Lower leg skin (tissue), 4 donors: ENCODE results near the gene ABCG2. TPM values are rescaled to one million over a fixed set of nuclear protein-coding genes. Genes with fewer than 3 reads are reported as not detected.
"Not testable (repeated sequence)": the region's sequence is repeated elsewhere in the genome, so short reads cannot be mapped to it uniquely, and the experiment has no call there.

Experiments used
- DNase-seq, 2 donors: peaks; one replicate each; pipeline ENCODE4 v3.0.0-alpha.2; 2019; ENCODE audit warnings: low spot score in 2 of 2
- H3K4me3 ChIP-seq: fragments of 200-600 bp; sonication (generic); 2 replicates; pipeline ENCODE4 v1.5.1; 2017; ENCODE audit warnings: mild to moderate bottlenecking, low read depth; ENCODE audit not compliant: poor library complexity, severe bottlenecking
- POLR2A ChIP-seq, 2 donors: fragments of 450-650 bp; IDR thresholded peaks; one replicate each; pipeline ENCODE4 v1.6.1; 2016 to 2017; ENCODE audit warnings: antibody characterized with exemption in 2 of 2, mild to moderate bottlenecking in 1 of 2, moderate library complexity in 1 of 2
- WGBS, 2 donors: methylation state at CpG; one replicate each; pipeline ENCODE4 v1.1.5; 2018; 5-methylcytosine and 5-hydroxymethylcytosine counted together
- intact Hi-C: fragments of 100-400 bp; cut with DNase I; formaldehyde crosslinking; loops from one replicate; pipeline ENCODE4 v1.15.0; 2023; ENCODE audit warnings: low total_unique reads
- total RNA-seq, 4 donors: library from RNA; depleted of rRNA; stranded (reverse); fragments of >200 nt; gene quantifications; one replicate each; pipeline ENCODE4 v1.1.0, GENCODE V29; 2016
- TF ChIP-seq, protein P1 (sequence below), 3 donors: fragments of 450-650 bp; IDR thresholded peaks; one replicate each; pipeline ENCODE4 v1.5.1; 2016; ENCODE audit warnings: antibody characterized with exemption in 3 of 3, mild to moderate bottlenecking in 3 of 3, moderate library complexity in 2 of 3

ABCG2 gene
- total RNA-seq, 4 donors from 2014 or later, result 0.38 to 3.6 (median 1.3) TPM

- 90% methylated on average over 9 of the region's 9 CpGs for WGBS, 2 donors
- intact Hi-C loops, result no loop called here
- TF ChIP-seq, protein P1, sequence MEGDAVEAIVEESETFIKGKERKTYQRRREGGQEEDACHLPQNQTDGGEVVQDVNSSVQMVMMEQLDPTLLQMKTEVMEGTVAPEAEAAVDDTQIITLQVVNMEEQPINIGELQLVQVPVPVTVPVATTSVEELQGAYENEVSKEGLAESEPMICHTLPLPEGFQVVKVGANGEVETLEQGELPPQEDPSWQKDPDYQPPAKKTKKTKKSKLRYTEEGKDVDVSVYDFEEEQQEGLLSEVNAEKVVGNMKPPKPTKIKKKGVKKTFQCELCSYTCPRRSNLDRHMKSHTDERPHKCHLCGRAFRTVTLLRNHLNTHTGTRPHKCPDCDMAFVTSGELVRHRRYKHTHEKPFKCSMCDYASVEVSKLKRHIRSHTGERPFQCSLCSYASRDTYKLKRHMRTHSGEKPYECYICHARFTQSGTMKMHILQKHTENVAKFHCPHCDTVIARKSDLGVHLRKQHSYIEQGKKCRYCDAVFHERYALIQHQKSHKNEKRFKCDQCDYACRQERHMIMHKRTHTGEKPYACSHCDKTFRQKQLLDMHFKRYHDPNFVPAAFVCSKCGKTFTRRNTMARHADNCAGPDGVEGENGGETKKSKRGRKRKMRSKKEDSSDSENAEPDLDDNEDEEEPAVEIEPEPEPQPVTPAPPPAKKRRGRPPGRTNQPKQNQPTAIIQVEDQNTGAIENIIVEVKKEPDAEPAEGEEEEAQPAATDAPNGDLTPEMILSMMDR (IDR thresholded peaks at IDR 0.05), result no peak
- TF ChIP-seq POLR2A (IDR thresholded peaks at IDR 0.05), result no peak
- H3K4me3 ChIP-seq, result no peak overlapping the region
- DNase-seq, result no peak
Measured at GRCh38 chr4:88130544-88131305, 27.7 kb downstream of the ABCG2 start.

DNA sequence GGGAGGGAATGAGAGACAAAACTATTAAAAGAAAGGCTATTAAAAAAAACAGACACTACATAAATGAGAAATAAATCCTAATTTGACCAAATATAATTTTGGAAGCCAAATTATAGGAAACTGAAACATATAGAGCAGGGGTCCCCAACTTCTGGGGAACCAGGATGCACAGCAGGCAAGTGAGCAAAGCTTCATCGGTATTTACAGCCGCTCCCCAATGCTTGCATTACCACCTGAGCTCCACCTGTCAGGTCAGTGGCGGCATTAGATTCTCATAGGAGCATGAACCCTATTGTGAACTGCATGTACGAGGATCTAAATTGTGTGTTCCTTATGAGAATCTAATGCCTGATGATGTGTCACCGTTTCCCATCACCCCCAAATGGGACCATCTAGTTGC, 28.4 kb downstream of the ABCG2 start:
- 93 to 95% methylated on average over 5 of the region's 5 CpGs for WGBS, 2 donors
- H3K4me3 ChIP-seq, result no peak overlapping the region
- TF ChIP-seq, protein P1 (IDR thresholded peaks at IDR 0.05), result no peak
- no peak for TF ChIP-seq POLR2A (IDR thresholded peaks at IDR 0.05)
- DNase-seq, result no peak
- intact Hi-C loops, result no loop called here

DNA sequence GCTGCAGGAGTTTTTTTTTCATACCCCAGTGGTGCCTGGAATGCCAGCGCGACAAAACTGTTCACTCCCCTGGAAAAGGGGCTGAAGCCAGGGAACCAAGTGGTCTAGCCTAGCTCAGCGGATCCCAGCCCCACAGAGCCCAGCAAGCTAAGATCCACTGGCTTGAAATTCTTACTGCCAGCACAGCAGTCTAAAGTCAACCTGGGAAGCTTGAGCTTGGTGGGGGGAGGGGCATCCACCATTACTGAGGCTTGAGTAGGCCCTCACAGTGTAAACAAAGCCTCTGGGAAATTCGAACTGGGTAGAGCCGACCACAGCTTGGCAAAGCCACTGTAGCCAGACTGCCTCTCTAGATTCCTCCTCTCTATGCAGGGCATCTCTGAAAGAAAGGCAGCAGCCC, 36.2 kb downstream of the ABCG2 start:
- WGBS, 2 donors, result 89 to 93% methylated on average over 5 of the region's 5 CpGs
- intact Hi-C loops, DNase-seq, H3K4me3 ChIP-seq: not testable (repeated sequence)

DNA sequence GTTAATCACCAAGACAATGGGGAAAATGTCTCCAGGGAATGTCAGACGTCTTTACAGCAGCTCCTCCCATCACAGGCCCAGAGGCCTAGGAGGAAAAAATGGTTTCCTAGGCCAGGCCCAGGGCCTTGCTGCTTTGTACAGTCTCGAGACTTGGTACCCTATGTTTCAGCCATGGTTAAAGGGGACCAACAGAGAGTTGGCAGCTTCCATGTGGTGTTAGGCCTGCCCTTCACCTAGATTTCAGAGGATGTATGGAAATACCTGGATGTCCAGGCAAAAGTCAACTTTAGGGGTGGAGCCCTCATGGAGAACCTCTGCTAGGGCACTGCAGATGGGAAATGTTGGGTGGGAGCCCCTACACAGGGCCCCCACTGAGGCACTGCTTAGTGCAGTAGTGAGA, 38.5 kb downstream of the ABCG2 start:
- TF ChIP-seq, protein P1 (IDR thresholded peaks at IDR 0.05), result no peak
- TF ChIP-seq POLR2A (IDR thresholded peaks at IDR 0.05), result no peak
- intact Hi-C loops, result no loop called here
- H3K4me3 ChIP-seq, result no peak overlapping the region
- no peak for DNase-seq
- 81 to 83% methylated on average over 2 of the region's 2 CpGs for WGBS, 2 donors

DNA sequence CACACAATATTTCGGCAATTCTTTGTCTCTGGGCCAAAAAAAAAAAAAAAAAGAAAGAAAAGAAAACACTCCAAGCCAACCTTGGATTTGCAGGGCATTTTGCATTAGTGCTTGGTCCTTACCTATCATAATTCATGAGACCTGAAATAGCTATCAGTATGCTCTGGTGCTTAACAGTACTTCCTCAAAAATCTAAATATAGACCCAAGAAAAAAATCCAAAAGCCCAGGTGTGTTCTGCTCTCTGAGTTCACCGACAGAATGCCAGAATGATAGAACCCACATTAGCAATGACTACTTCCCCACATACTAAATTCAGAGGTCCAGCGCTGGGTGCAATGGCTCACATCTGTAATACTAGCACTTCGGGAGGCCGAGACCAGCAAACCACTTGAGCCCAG, 42.9 kb downstream of the ABCG2 start:
- no peak for DNase-seq
- intact Hi-C loops, result no loop called here
- no peak for TF ChIP-seq POLR2A (IDR thresholded peaks at IDR 0.05)
- TF ChIP-seq, protein P1 (IDR thresholded peaks at IDR 0.05), result no peak
- WGBS, 2 donors, result 92 to 94% methylated on average over 5 of the region's 5 CpGs
- no peak overlapping the region for H3K4me3 ChIP-seq

- intact Hi-C loops, result no loop called here
- H3K4me3 ChIP-seq, result no peak overlapping the region
- 92 to 94% methylated on average over 5 of the region's 5 CpGs for WGBS, 2 donors
- DNase-seq, result no peak
- no peak for TF ChIP-seq POLR2A (IDR thresholded peaks at IDR 0.05)
- TF ChIP-seq, protein P1 (IDR thresholded peaks at IDR 0.05), result no peak
Measured at GRCh38 chr4:88112856-88113255, 45.6 kb downstream of the ABCG2 start.
